Stimulated activated CD4-positive, alpha-beta T cell treated with anti-CD3 and anti-CD28 coated beads, Interleukin-2, amount 100 ng/mL, for 48 hours (primary cell): ENCODE results near the gene ORMDL1.
A peak's percentile ranks its signal among the peaks of the same experiment; 100 is the strongest.
"Not testable (repeated sequence)": the region's sequence is repeated elsewhere in the genome, so short reads cannot be mapped to it uniquely, and the experiment has no call there.

Experiments used
- DNase-seq, 2 donors: peaks; one replicate each; pipeline ENCODE4 v3.0.0-alpha.2; 2020

Gene ORMDL1

GRCh38 chr2:189770590-189771322, 13.4 kb downstream of the ORMDL1 start:
- DNase-seq: no peak

GRCh38 chr2:189763908-189764661, 20.1 kb downstream of the ORMDL1 start:
- no peak for DNase-seq

- peak; percentile 82 to 88 for DNase-seq
Observed at GRCh38 chr2:189762551-189763298, 21.4 kb downstream of the ORMDL1 start, which contains the start of gene OSGEPL1. Gene OSGEPL1, minus strand, starts transcription at chr2:189762792. Its CDS starts 1,152 bp downstream, at chr2:189761640.

GRCh38 chr2:189762229-189762550, 21.9 kb downstream of the ORMDL1 start:
- DNase-seq: no peak

GRCh38 chr2:189760154-189760553, 24.0 kb downstream of the ORMDL1 start:
- DNase-seq: not testable (repeated sequence)

- no peak for DNase-seq
Observed at GRCh38 chr2:189756311-189756952, 27.7 kb downstream of the ORMDL1 start.

- DNase-seq: peak; percentile 21 to 37
Observed at GRCh38 chr2:189751080-189751658, 33.0 kb downstream of the ORMDL1 start.

- DNase-seq: no peak
Observed at GRCh38 chr2:189729430-189729829, 54.7 kb downstream of the ORMDL1 start.

GRCh38 chr2:189726849-189727248, 57.3 kb downstream of the ORMDL1 start:
- DNase-seq: no peak

GRCh38 chr2:189726271-189726670, 57.9 kb downstream of the ORMDL1 start:
- no peak for DNase-seq

- DNase-seq: no peak
Observed at GRCh38 chr2:189723192-189723591, 60.9 kb downstream of the ORMDL1 start.
